Amniotic stem cell (primary cell): ENCODE results near the gene INSYN2A.

Source experiments
- DNase-seq: peaks from one replicate; lab custom pipeline; 2025; lab: John Stamatoyannopoulos, UW

The INSYN2A gene, protein sequence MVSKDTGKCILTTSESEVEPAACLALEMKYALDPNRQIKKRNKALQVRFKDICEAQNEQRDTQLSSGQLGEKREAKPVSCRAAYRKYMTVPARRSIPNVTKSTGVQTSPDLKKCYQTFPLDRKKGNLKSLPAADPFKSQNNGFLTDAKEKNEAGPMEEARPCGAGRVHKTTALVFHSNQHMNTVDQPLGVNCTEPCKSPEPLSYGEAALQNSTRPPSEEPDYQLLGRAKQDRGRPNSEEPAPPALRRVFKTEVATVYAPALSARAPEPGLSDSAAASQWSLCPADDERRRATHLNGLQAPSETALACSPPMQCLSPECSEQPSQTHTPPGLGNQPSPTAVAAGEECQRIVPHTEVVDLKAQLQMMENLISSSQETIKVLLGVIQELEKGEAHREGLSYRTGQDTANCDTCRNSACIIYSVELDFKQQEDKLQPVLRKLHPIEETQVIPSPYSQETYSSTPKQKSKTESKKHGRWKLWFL

DNA sequence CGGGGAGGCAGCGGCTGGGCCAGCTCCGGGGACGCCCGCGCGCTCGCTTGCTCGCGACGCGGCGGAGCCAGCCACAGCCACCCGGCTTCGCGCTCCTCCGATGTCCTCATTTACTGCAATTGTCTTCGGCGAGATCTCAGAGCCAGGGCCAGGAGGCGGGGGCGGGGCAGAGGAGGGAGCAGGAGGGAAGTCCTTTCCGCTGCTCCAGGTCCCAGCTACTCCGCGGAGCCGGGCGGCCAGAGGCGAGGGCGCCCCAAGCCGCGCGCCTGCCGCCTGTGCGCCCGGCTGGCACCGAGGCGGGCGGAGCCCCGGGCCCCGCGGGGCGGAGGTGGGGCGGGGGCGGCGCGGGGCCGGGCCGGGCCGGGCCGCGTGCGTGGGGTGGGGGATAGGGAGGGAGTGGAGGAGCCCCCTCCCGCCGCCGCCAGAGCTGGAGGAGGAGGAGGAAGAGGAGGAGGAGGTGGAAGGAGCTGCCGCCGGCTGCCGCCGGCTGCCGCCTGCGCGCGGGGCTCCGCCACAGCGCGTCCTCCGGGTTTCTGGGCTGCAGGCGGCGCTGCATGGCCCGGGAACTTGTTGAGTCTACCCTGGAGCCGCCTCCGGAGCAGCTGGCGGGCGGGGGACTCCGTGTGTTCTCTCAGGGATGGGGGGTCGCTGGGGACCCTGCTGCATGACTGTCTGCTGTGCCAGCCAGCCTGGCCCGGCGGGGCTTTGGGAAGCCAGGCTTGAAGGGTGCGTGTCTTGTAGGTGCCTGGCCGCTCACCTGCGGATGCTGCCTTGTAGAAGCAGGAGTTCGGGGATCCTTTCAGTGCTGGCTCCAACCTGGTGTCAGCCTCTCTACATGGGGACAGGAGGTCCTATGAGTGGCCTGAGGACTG is at the start of gene INSYN2A:
INSYN2A (minus strand) TSS at position 310 of the 872 bp plus-strand sequence. CDS start 20,196 bp downstream, outside the sequence.
- DNase-seq = peak; percentile 8

DNA sequence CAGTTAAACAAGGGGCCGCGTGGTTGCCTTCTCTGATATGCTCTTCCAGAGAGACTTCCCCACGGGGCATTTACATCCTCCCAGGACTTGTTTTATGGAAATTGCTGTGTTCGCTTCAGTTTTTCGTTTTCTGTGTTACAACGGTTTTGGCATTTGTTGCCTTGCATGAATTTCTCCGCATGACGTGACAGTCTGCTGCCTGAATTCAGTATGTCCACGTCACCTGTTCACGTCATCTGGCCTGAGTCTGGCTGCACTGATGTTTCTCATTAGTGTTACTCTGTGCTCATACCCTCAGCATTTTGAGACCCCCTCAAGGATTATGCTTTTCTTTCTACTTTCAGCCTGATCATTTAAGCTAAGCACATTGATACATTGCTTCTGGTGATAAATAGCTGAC is 49.1 kb upstream of the INSYN2A start:
- DNase-seq = no peak

DNA sequence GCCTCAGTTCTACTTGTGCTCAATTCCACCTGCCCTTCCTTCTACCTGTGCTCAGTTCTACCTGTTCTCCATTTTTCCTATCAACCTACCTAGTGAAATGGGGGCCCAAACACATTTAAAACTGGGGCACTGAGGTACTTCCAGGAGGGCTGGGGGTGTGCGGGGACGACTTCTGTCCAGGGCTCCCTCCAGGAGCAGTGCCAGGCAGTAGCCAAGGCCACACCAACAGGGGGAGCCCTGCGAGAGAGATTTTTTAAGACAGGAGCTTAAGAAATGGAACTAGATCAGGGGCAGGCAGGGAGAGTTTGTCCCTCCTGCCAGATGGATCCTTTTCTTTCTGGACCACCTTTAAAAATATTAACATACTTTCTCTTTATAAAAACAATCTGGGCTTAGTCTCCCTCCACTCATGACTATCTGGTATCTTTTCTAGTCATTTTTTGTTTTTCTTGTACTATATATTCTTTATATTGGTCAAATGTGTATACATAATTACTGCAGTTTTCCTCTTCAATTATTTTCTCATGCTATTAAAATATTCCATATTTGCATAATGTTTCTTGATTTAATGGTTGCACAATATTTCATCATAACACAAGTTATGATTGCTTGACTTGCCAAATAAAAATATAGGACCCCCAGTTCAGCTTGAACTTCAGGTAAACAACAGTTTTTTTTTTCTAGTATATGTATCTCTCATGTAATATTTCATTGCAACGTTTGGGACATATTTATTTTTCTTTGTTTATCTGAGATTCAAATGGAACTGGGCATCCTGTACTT is 47.3 kb upstream of the INSYN2A start:
- DNase-seq = no peak

DNA sequence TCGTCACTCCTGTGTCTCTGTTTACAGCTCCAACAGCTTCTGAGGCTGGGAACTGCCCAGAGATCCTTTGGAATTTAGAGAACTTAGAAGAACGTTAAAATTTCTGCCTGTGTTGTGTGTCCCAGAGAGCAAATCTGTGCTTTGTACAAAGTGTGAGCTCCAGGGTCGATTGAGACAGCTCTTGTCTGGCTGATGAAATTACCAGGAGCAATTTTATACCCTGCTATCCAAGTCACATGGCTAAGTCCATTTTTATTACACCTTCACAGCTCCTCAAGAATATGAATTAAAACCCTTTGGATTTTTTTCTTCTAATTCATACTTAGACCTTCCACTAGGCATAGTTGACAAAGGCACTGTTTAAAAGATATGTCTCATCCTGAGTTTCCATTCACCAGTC is 46.5 kb upstream of the INSYN2A start:
- no peak for DNase-seq

GRCh38 chr10:127236266-127236665 is 39.9 kb upstream of the INSYN2A start:
- no peak for DNase-seq

- DNase-seq = no peak
Observed at GRCh38 chr10:127234306-127234800, 38.0 kb upstream of the INSYN2A start.

GRCh38 chr10:127228195-127228787 is 31.9 kb upstream of the INSYN2A start:
- no peak for DNase-seq

GRCh38 chr10:127227663-127228062 is 31.3 kb upstream of the INSYN2A start:
- DNase-seq = no peak

DNA sequence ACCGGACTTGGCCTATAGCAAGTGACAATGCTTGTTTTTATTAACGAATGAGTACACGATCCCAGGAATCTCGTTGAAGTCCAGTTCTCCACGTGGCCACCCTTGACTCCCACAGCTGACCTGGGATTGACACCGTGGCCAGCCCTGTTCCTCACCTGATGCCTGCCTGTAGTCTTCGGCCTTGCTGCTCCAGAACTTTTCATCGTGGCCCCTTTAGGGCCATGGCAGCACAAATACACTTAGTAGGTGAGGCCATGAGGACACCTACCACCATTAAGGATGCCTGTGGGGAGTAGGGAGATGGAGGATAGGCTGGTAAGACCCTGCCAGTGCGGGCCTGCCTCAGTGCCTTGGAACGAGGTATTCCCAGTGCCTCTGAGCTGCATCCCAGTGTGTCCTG is 30.6 kb upstream of the INSYN2A start:
- DNase-seq = no peak

DNA sequence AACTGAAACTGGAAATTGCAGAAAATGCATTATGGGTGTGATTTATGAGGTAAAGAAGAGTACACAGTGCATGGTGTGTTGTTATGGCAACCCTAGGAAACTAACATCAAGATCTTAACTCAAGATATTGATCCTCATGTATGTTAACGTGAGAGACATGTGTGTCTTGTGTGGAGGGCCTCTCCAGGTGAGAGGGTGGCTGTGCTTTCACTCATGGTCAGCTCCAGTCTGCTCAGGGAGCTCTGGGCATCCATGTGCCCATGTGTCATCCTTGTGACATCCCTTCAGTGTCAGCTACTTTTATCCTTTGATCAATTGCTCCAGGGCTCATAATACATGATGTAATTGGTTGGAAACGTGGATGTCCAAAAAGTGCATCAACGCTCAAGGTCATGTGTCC is 24.9 kb upstream of the INSYN2A start:
- DNase-seq = no peak

DNA sequence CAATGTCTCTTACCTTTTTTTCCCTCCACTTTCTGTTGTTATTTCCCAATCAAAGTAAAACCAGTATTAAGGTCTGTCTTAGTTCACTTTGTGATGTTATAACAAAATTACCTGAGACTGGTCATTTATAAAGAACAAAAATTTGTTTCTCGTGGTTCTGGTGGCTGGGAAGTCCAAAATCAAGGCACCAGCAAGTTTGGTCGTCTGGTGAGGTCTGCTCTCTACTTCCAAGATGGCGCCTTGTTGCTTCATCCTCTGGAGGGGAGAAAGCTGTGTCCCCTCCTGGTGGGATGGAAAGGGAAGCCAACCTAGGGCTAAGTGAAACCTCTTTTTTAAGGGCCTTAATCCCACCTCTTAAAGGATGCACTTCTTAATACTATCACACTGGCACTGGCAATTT is 22.3 kb upstream of the INSYN2A start:
- no peak for DNase-seq

DNA sequence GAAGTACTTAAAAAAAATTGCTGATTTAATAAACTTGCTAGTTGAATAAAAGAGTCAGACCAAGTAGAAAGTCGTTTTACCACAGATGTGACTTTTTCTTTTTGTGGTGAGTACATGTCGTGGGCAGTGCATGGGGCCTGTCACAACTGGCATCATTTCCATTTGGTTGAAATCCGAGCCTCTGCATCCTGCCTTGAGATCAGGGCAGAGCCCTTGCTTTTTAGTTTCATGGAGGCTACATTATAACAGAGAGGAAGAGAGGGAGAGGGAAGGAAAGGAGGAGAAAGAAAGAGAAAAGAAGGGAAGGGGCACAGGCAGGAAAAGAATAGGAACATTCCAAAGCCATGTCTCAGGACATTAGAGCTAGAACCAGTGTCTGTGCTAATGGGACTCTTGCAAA is 20.4 kb upstream of the INSYN2A start:
- no peak for DNase-seq

- no peak for DNase-seq
Observed at GRCh38 chr10:127216274-127216673, 19.9 kb upstream of the INSYN2A start.

- DNase-seq = no peak
Observed at GRCh38 chr10:127215866-127216265, 19.5 kb upstream of the INSYN2A start.

DNA sequence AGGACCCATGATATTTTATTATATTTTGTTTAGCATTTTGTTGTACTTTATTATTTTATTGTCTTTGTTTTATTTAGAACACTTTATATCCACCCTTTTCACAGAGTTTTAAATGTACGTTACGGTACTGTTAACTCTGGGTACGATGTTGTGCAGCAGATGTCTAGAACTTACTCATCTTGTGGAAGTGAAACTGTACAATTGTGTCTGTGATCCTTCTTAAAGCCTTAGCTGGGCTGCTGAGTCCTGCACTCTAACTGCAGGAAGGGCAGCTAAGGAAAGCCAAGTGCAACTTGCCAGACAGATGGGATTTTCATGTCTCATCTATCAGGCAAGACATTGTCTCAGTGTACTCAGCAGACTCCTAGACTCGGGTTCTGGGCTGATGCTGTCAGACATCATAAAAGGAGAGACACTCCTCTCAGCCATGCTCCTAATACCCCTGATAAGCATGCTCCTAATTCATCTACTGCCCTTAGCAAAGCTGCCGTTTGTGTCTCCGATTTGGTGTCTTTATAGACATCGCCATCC is 14.6 kb upstream of the INSYN2A start:
- no peak for DNase-seq

DNA sequence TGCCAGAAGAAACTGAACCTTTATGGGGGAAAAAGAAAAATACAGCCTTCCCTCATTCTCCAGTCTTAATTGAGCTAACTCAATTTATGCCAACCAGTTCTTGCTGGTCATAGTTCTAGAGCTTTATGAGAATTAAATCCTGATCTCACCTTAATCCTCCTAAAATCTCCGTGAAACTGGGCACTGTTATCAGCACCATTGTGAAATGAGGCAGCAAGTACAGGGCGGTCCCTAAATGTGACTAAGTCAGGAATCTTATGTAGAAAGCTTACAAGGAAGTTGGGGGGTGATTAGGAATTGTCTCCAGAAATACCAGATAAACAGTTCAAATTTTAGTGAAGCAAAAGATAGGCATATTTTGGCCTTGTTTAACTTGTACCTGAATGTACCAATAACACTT is 10.7 kb upstream of the INSYN2A start:
- no peak for DNase-seq

DNA sequence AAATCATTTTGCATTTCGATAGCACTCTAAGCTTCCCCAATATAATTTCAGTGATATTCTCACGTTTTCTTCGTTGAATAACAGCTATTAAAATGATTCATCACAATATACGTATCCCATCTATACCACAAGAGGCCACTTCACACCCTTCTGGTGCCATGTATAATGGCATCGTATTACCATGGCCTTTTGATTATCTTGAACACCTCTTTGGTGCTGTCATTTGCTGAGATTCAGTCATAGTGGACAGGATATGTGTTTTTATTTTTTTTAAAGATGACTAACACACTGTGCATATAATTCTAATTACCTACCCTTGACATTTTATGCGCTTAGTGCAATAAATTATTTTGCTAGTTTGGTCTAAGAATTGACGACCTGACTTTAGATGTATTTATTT is 6.7 kb upstream of the INSYN2A start:
- no peak for DNase-seq

DNA sequence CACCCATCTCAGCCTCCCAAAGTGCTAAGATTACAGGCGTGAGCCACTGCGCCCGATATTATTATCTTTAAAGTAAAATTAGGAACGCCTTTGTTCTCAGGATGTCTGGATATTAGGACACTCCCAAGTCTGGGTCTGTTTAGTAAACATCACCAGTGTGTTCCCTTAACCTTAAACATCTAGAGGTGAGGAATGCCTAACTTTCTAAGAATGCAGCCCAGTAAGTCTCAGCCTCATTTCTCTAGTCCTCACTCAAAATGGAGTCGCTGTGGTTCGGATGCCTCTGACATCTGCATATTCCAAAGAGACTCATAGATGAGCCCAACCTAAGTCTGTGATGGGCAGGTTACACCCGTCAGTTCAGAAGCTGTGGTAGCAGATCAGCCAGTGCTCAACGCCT is 4.3 kb upstream of the INSYN2A start:
- DNase-seq = no peak

DNA sequence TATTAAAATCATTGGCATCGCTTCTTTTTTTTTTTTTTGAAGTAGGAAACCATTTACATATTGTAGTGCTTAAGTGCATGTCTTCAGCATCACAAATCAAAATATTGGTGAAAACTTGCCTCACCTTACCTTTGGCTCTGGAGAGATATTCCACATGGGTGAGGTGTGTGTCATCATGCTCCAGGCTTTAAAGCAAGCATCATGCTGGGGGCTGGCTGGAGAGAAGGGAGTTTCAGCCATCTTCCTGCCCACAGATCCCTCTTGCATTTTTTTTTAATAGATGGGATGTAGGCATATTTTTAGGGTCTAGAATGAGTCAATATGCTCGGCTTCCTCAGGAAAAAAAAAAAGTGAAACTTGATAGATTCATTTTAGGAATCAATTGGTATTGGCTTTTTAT is 2.3 kb upstream of the INSYN2A start:
- DNase-seq = no peak

GRCh38 chr10:127198307-127198706 is 1.9 kb upstream of the INSYN2A start:
- no peak for DNase-seq

DNA sequence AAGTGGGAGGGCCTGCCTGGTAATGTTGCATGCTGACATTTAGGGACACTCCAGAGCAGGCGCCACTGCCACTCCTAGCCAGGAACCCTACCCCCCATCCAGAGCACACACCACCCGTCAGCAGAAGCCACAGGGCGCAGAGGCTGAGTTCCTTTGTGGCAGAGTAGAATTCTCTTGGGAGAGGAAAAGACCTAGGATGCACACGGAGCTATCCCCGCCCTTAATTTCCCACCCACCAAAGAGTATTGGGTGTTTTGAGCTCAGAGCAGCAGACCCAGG is 702 bp upstream of the INSYN2A start:
- no peak for DNase-seq
